ENCODE data around the gene PLXNB2. TPM values are rescaled to one million over a fixed set of nuclear protein-coding genes. Genes with fewer than 3 reads are reported as not detected.

The PLXNB2 gene
- total RNA-seq, 1 donor from 2014 or later: 287 TPM

- Histone ChIP-seq H3K36me3 (peaks cover 93 to 95% of the 10 kb centered on the region in 2 donors), H3K27me3 (no peaks in the 10 kb centered on the region), H3K4me1 (no peaks in the 10 kb centered on the region), H3K9me3 (no peaks in the 10 kb centered on the region), H3K27ac (no peak overlapping the region), H3K4me3 (no peak overlapping the region)
- TF ChIP-seq CTCF (IDR thresholded peaks at IDR 0.05): no peak
- intact Hi-C loops (cut with DNase I): no loop called here
- DNase-seq (ENCODE audit: low spot score in 2 of 2): no peak
Observed at GRCh38 chr22:50281957-50282356, 25.5 kb downstream of the PLXNB2 start.

GRCh38 chr22:50281384-50281760 is 26.1 kb downstream of the PLXNB2 start:
- no peak overlapping the region for H3K4me3 ChIP-seq
- TF ChIP-seq CTCF (IDR thresholded peaks at IDR 0.05): no peak
- no peaks in the 10 kb centered on the region for H3K4me1 ChIP-seq
- H3K36me3 ChIP-seq: peaks cover 93 to 95% of the 10 kb centered on the region in 2 donors
- no peak overlapping the region for H3K27ac ChIP-seq
- no peaks in the 10 kb centered on the region for H3K9me3 ChIP-seq
- intact Hi-C loops (cut with DNase I): no loop called here
- H3K27me3 ChIP-seq: no peaks in the 10 kb centered on the region
- no peak for DNase-seq (ENCODE audit: low spot score in 2 of 2)

- no peak for TF ChIP-seq CTCF (IDR thresholded peaks at IDR 0.05)
- Histone ChIP-seq H3K27me3 (no peaks in the 10 kb centered on the region), H3K4me3 (no peak overlapping the region), H3K36me3 (peaks cover 93 to 95% of the 10 kb centered on the region in 2 donors), H3K9me3 (no peaks in the 10 kb centered on the region), H3K4me1 (no peaks in the 10 kb centered on the region), H3K27ac (no peak overlapping the region)
- intact Hi-C loops (cut with DNase I): no loop called here
- no peak for DNase-seq (ENCODE audit: low spot score in 2 of 2)
Observed at GRCh38 chr22:50280708-50281383, 26.6 kb downstream of the PLXNB2 start.

GRCh38 chr22:50280022-50280707 is 27.3 kb downstream of the PLXNB2 start:
- no peaks in the 10 kb centered on the region for H3K27me3 ChIP-seq
- H3K9me3 ChIP-seq: no peaks in the 10 kb centered on the region
- no peak overlapping the region for H3K4me3 ChIP-seq
- H3K36me3 ChIP-seq: peaks cover 96 to 99% of the 10 kb centered on the region in 2 donors
- no peak for DNase-seq (ENCODE audit: low spot score in 2 of 2)
- H3K27ac ChIP-seq: no peak overlapping the region
- intact Hi-C loops (cut with DNase I): no loop called here
- no peaks in the 10 kb centered on the region for H3K4me1 ChIP-seq
- TF ChIP-seq CTCF (IDR thresholded peaks at IDR 0.05): no peak

- Histone ChIP-seq H3K4me1 (no peaks in the 10 kb centered on the region), H3K27me3 (no peaks in the 10 kb centered on the region), H3K4me3 (no peak overlapping the region), H3K36me3 (peaks cover 92 to 93% of the 10 kb centered on the region in 2 donors), H3K9me3 (no peaks in the 10 kb centered on the region), H3K27ac (no peak overlapping the region)
- no peak for DNase-seq (ENCODE audit: low spot score in 2 of 2)
- no peak for TF ChIP-seq CTCF (IDR thresholded peaks at IDR 0.05)
- intact Hi-C loops (cut with DNase I): no loop called here
Observed at GRCh38 chr22:50278956-50279619, 28.4 kb downstream of the PLXNB2 start.
